Effector memory CD8-positive, alpha-beta T cell (primary cell): Measurements from ENCODE around the gene AKAP9.
A peak's percentile ranks its signal among the peaks of the same experiment; 100 is the strongest.
"Not testable (repeated sequence)": the region's sequence is repeated elsewhere in the genome, so short reads cannot be mapped to it uniquely, and the experiment has no call there.

Experiments
- ATAC-seq: fragments of 150-1000 bp; cut with Tn5 transposase; replicated peaks from 2 replicates; pipeline ENCODE4 v1.10.0; 2021; ENCODE audit warnings: mild to moderate bottlenecking, moderate library complexity
- DNase-seq, 3 experiments: peaks; one replicate each; pipeline ENCODE4 v3.0.0; 2021
- H3K27ac Mint-ChIP-seq, 2 donors: one replicate each; pipeline ENCODE4 v1.8.0; 2022; ENCODE audit warnings: mild to moderate bottlenecking in 2 of 2, mixed read lengths in 2 of 2, moderate library complexity in 2 of 2
- H3K27me3 Mint-ChIP-seq, 2 donors: one replicate each; pipeline ENCODE4 v1.8.0; 2022; ENCODE audit warnings: mixed read lengths in 2 of 2
- H3K36me3 Mint-ChIP-seq: one replicate; pipeline ENCODE4 v1.8.0; 2022; ENCODE audit warnings: mild to moderate bottlenecking, moderate library complexity, mixed read lengths; ENCODE audit not compliant: insufficient read depth
- H3K4me1 Mint-ChIP-seq, 2 donors: one replicate each; pipeline ENCODE4 v1.8.0; 2022; ENCODE audit warnings: low read depth in 2 of 2, mixed read lengths in 2 of 2
- H3K4me3 Mint-ChIP-seq, 2 donors: one replicate each; pipeline ENCODE4 v1.8.0; 2022; ENCODE audit warnings: mild to moderate bottlenecking in 2 of 2, mixed read lengths in 2 of 2, moderate library complexity in 2 of 2
- H3K9me3 Mint-ChIP-seq, 2 donors: one replicate each; pipeline ENCODE4 v1.8.0; 2022; ENCODE audit warnings: mixed read lengths in 2 of 2

AKAP9 gene

DNA sequence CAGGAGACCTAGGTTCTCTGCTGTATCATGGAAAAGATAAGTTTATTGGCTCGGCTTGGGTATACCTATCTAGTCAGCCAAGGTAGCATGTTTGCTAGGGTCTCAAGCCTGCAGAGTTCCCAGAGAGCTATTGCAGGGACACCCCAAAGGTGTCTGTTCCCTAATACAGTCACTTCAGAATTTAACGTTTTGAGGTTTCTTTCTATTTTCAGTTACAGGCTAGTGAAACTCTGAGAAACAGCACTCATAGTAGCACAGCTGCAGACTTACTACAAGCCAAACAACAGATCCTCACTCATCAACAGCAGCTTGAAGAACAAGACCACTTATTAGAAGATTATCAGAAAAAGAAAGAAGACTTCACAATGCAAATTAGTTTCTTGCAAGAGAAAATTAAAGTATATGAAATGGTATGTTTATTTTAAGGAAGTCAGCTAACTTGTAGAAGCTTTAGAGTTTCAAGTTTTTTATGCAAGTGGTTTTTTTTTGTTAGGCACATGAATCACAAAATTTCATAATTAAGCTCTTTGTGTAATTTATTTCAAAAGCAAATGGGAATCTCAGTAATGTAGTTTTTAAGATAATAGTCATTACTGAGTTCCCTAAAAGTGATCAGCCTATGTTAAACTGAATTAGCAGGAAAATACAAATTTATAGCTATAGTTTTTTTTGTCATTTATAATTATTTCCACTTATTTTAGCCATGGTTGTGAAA is 54.9 kb downstream of the AKAP9 start:
- Mint-ChIP-seq H3K4me1 (no peaks in the 10 kb centered on the region), H3K27ac (no peak overlapping the region), H3K36me3 (peaks cover 56% of the 10 kb centered on the region), H3K27me3 (no peaks in the 10 kb centered on the region), H3K4me3 (no peak overlapping the region), H3K9me3 (no peaks in the 10 kb centered on the region)
- ATAC-seq (no peak), DNase-seq (no peak)

DNA sequence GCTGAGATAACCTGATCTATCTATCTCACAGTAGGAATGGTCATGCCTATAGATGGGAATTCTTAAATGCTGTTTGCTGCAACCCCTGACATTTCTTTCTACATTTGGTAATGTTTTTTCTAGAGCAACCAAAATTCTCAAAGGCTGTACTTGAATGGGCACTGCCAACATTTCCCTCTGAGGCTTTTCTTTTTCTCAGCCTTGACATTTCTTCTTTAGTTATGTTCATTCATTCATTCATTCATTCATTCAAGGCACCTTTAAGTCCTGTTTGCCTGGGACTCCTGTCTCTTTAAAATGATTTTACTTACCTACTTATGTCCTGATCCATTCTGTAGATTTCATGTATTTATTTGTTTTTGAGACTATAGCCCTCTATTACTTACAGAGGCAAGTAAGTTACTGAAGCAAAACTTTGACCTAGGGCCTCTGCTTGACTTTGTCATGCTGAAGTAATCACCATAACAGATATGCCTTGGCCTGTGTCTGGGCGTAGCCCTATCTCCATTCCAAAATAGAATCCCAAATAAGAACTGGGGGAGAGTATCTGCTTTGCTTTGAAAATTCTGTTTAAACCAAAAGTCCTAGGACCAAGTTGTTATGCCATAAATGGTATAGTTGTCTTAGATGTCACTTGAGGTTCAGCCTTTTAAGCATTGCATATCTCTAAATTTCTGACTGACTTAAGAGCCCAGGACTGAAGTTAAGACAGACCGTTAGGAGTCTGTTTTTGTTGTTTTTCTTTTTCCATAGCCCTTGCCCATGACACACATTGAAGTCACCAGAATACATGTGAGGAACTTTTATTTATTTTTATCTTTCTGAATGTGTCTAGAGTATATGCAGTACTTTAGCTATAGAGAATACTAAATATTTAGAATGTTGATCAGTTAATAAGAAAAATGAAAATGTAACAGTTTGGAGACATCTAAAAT is 59.2 kb downstream of the AKAP9 start:
- no peak overlapping the region for H3K4me3 Mint-ChIP-seq
- H3K27me3 Mint-ChIP-seq = no peaks in the 10 kb centered on the region
- H3K9me3 Mint-ChIP-seq = no peaks in the 10 kb centered on the region
- H3K27ac Mint-ChIP-seq = no peak overlapping the region
- DNase-seq (no peak), ATAC-seq (no peak)
- peaks cover 0 to 2% of the 10 kb centered on the region in 2 donors for H3K4me1 Mint-ChIP-seq
- peaks cover 45% of the 10 kb centered on the region for H3K36me3 Mint-ChIP-seq

DNA sequence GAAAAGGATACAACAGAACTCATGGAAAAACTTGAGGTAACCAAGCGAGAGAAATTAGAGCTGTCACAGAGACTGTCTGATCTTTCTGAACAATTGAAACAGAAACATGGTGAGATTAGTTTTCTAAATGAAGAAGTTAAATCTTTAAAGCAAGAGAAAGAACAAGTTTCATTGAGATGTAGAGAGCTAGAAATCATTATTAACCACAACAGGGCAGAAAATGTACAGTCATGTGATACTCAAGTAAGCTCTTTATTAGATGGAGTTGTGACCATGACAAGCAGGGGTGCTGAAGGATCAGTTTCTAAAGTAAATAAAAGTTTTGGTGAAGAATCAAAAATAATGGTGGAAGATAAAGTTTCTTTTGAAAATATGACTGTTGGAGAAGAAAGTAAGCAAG is 62.1 kb downstream of the AKAP9 start:
- H3K4me3 Mint-ChIP-seq = no peak overlapping the region
- peaks cover 48% of the 10 kb centered on the region for H3K36me3 Mint-ChIP-seq
- H3K27ac Mint-ChIP-seq = peak overlapping the region in 1 of 2 donors; percentile 26
- ATAC-seq (no peak), DNase-seq (no peak)
- peaks cover 0 to 9% of the 10 kb centered on the region in 2 donors for H3K4me1 Mint-ChIP-seq
- no peaks in the 10 kb centered on the region for H3K27me3 Mint-ChIP-seq
- no peaks in the 10 kb centered on the region for H3K9me3 Mint-ChIP-seq

DNA sequence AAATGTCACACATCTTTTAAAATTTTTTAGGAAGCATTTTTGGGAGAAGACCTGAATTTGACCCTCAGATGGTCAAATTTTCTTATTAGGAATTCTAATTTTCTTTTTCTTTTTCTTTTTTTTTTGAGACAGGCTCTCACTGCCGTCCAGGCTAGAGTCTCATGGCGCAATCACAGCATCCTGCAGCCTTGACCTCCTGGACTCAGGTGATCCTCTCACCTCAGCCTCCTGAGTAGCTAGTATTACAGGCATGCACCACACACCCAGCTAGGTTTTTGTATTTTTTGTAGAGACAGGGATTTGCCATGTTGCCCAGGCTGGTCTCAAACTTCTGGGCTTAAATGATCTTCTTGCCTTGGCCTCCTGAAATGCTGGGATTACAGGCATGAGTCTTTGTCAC is 65.4 kb downstream of the AKAP9 start:
- ATAC-seq (no peak), DNase-seq (no peak)
- H3K9me3 Mint-ChIP-seq = no peaks in the 10 kb centered on the region
- H3K27me3 Mint-ChIP-seq = no peaks in the 10 kb centered on the region
- peaks cover 0 to 9% of the 10 kb centered on the region in 2 donors for H3K4me1 Mint-ChIP-seq
- H3K36me3 Mint-ChIP-seq = peaks cover 38% of the 10 kb centered on the region
- no peak overlapping the region for H3K4me3 Mint-ChIP-seq
- H3K27ac Mint-ChIP-seq = peak overlapping the region in 1 of 2 donors; percentile 18

DNA sequence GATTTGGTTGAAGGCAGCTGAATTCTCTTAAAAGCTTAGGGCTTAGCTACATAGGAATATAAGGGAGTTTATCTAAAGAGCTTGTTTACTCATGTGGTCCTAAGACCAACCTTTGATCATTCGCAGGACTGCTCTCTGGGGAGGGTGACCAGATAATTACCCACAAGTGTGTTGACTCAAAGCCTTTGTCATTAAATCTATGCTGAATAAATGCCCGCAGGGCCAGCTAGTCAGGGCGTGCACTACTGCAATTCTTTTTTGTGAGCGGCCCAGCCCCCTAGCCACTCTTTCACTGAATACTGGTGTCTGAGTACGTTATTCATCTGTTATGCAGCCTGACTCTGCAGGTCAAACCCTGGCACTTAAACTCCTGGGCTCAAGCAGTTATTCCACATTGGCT is 69.6 kb downstream of the AKAP9 start:
- H3K27ac Mint-ChIP-seq = no peak overlapping the region
- H3K27me3 Mint-ChIP-seq = no peaks in the 10 kb centered on the region
- no peaks in the 10 kb centered on the region for H3K9me3 Mint-ChIP-seq
- peaks cover 46% of the 10 kb centered on the region for H3K36me3 Mint-ChIP-seq
- ATAC-seq (no peak), DNase-seq (no peak)
- peaks cover 0 to 5% of the 10 kb centered on the region in 2 donors for H3K4me1 Mint-ChIP-seq
- H3K4me3 Mint-ChIP-seq = no peak overlapping the region

DNA sequence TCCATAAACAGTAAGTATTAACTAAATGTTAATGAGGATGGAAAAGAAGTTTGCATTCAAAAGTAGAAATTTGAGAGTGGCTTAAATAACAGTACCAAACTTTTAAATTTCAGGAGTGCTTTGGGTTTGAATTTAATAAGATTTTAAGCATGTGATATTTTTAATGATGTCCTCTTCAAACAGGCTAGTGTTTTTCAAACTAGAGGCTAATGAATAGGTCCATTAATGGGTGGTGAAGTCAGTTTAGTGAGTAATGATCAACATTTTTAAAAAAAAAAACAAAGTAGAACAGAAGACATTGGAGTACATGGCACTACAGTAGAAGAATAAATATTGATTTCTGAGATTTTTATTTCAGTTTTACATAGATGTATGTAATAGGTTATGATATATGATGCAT is 72.9 kb downstream of the AKAP9 start:
- Mint-ChIP-seq H3K9me3 (no peaks in the 10 kb centered on the region), H3K36me3 (peaks cover 40% of the 10 kb centered on the region), H3K4me3 (no peak overlapping the region), H3K4me1 (no peaks in the 10 kb centered on the region), H3K27ac (peak overlapping the region in 1 of 2 donors; percentile 23), H3K27me3 (no peaks in the 10 kb centered on the region)
- ATAC-seq (no peak), DNase-seq (no peak)

DNA sequence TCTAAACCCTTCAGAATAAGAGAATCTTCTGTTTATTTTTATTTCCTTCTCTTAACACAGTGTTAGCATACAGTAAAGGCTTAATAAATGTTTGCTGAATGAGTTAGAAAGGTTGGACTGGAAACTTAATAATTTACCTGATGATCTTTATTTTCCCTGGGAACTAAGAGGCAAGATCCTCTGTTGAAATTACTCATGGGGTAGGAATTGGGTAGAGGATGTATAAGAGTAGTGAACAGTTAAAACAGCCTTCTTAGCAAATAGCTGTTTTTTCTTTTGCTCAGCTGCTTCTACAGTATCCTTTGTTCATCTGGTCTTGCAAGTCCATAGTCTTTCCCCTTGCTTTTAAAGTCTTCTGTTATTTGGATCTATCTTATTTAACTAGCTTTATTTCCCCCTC is 80.0 kb downstream of the AKAP9 start:
- no peak for DNase-seq

DNA sequence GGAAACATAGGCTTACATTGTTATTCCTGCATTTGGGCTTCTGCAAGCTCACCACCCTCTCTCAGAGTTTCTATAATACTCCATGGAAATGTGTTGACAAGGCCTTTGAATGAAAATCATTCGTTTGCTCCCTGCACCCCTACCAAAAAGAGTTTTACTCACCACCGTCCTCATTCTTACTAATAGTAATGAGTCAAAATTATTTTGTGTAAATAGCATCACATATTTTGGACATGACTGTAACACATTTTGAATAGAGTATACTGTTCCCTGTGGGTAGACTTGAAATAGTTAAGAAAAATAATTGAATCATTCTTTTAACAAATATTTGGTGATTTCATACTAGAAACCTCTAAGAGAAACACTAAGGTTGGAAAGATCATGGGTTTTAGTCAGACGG is 84.6 kb downstream of the AKAP9 start:
- Mint-ChIP-seq H3K4me3 (no peak overlapping the region), H3K36me3 (peaks cover 34% of the 10 kb centered on the region), H3K9me3 (no peaks in the 10 kb centered on the region), H3K4me1 (peaks cover 0 to 6% of the 10 kb centered on the region in 2 donors), H3K27me3 (no peaks in the 10 kb centered on the region), H3K27ac (no peak overlapping the region)
- DNase-seq (no peak), ATAC-seq (no peak)

More for the DNA sequence above, 80.0 kb downstream of the AKAP9 start:
- H3K36me3 Mint-ChIP-seq = peaks cover 49% of the 10 kb centered on the region
- no peak overlapping the region for H3K4me3 Mint-ChIP-seq
- peaks cover 0 to 8% of the 10 kb centered on the region in 2 donors for H3K4me1 Mint-ChIP-seq
- H3K27ac Mint-ChIP-seq = peak overlapping the region in 1 of 2 donors; percentile 0
- ATAC-seq = no peak
- no peaks in the 10 kb centered on the region for H3K27me3 Mint-ChIP-seq
- H3K9me3 Mint-ChIP-seq = no peaks in the 10 kb centered on the region

DNA sequence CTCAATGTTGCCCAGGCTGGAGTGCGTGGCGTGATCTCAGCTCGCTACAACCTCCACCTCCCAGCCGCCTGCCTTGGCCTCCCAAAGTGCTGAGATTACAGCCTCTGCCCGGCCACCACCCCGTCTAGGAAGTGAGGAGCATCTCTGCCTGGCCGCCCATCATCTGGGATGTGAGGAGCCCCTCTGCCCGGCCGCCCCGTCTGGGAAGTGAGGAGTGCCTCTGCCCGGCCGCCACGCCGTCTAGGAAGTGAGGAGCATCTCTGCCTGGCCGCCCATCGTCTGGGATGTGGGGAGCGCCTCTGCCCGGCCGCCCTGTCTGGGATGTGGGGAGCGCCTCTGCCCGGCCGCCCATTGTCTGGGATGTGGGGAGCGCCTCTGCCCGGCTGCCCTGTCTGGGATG is 86.0 kb downstream of the AKAP9 start:
- H3K27ac Mint-ChIP-seq, DNase-seq, H3K9me3 Mint-ChIP-seq, H3K4me1 Mint-ChIP-seq, ATAC-seq, H3K4me3 Mint-ChIP-seq, H3K27me3 Mint-ChIP-seq: not testable (repeated sequence)
- H3K36me3 Mint-ChIP-seq = peaks cover 32% of the 10 kb centered on the region

DNA sequence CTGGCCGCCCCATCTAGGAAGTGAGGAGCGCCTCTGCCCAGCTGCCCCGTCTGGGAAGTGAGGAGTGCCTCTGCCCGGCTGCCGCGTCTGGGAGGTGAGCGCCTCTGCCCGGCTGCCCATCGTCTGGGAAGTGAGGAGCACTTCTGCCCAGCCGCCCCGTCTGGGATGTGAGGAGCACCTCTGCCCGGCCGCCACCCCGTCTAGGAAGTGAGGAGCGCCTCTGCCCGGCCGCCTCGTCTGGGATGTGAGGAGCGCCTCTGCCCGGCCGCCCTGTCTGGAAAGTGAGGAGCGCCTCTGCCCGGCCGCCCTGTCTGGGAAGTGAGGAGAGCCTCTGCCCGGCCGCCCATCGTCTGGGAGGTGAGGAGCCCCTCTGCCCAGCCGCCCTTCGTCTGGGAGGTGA is 86.5 kb downstream of the AKAP9 start:
- not testable (repeated sequence) for H3K4me1 Mint-ChIP-seq, H3K9me3 Mint-ChIP-seq, H3K27ac Mint-ChIP-seq, DNase-seq, H3K4me3 Mint-ChIP-seq, H3K27me3 Mint-ChIP-seq, ATAC-seq
- H3K36me3 Mint-ChIP-seq = peaks cover 29% of the 10 kb centered on the region

DNA sequence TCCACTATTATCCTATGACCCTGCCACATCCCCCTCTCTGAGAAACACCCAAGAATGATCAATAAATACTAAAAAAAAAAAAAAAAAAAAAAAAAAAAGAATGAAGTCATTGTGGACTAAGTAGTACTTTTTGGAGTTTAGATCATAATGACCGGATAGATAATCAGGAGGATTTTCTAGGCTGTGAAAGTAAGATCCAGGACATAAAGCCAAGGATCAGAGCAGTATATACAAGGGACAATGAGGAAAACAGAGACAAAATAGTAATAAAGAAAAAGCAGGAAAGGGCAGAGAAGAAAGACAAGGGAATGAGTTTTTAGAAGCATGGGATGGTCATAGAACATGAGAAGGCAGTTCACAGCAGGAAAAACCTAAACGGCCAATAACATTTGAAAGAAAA is 87.6 kb downstream of the AKAP9 start:
- ATAC-seq (no peak), DNase-seq (no peak)
- Mint-ChIP-seq H3K27me3 (no peaks in the 10 kb centered on the region), H3K4me3 (no peak overlapping the region), H3K36me3 (peaks cover 19% of the 10 kb centered on the region), H3K9me3 (no peaks in the 10 kb centered on the region), H3K27ac (no peak overlapping the region), H3K4me1 (peaks cover 0 to 4% of the 10 kb centered on the region in 2 donors)

DNA sequence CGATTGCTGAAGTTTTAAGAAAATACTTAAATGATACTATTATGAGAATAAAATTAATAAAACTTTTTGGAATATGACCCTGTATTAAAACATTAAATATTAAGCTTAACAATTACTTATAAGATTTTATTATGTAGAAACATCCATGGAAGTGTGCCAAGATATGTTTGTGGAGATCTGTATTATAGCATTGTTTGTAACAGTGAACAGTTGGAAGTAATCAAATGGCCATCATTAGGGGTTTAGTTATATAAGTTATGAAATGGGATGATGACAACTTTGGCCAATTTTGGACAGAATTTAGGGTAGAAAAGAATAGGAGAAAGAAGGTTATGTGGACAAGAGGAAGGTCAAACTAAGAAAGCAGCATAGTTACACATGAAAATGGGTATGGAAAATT is 88.0 kb downstream of the AKAP9 start:
- Mint-ChIP-seq H3K4me3 (no peak overlapping the region), H3K27me3 (no peaks in the 10 kb centered on the region), H3K36me3 (peaks cover 14% of the 10 kb centered on the region), H3K4me1 (no peaks in the 10 kb centered on the region), H3K27ac (no peak overlapping the region), H3K9me3 (no peaks in the 10 kb centered on the region)
- DNase-seq (no peak), ATAC-seq (no peak)

DNA sequence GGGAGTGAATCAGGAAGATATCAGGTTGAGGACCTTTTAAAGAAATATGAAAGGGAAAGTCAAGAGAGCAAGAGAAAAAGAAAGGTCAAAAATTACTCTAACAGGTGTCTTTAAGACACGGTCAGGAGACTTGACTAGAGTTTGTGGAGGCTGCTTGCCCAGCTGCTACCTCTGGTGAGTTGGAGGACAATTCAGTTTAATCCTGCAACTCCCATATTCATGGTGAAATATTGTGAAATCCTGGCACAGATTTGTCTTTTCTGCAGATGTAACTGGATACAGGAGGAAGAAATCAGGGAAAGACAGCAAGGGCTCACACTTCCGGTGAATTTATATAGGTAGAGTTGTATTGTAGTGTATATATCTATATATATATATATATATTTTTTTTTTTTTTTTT is 93.5 kb downstream of the AKAP9 start:
- no peak for ATAC-seq
- H3K36me3 Mint-ChIP-seq = peaks cover 42% of the 10 kb centered on the region
- no peak overlapping the region for H3K27ac Mint-ChIP-seq
- DNase-seq = no peak
- no peak overlapping the region for H3K4me3 Mint-ChIP-seq
- H3K27me3 Mint-ChIP-seq = no peaks in the 10 kb centered on the region
- no peaks in the 10 kb centered on the region for H3K9me3 Mint-ChIP-seq
- H3K4me1 Mint-ChIP-seq = peaks cover 0 to 9% of the 10 kb centered on the region in 2 donors

DNA sequence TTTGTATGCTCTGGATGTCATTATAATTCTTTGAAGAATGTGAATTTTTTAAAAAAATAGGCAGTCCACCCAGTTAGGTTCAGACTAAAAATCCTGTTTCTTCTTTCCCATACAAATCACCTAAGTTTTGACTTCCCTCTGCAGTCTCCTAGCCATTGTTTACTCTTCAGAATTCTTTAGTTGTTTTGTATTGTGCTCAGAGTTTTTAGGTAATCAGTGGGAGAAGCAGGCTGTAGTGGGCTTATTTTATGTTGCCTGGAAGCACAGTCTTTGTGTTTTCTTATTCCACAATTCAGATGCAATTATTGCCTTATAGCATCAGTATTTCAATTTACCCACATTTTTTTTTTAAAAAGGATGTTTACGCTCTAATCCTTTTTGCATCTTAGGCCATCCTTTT is 94.9 kb downstream of the AKAP9 start:
- ATAC-seq = no peak
- H3K9me3 Mint-ChIP-seq = no peaks in the 10 kb centered on the region
- H3K4me1 Mint-ChIP-seq = peaks cover 0 to 9% of the 10 kb centered on the region in 2 donors
- DNase-seq = no peak
- H3K4me3 Mint-ChIP-seq = no peak overlapping the region
- no peaks in the 10 kb centered on the region for H3K27me3 Mint-ChIP-seq
- peaks cover 50% of the 10 kb centered on the region for H3K36me3 Mint-ChIP-seq
- H3K27ac Mint-ChIP-seq = no peak overlapping the region
